Neural progenitor cell (in vitro differentiated cells): Measurements from ENCODE around the gene ANO4.

Experiments used
- EZH2 ChIP-seq: fragments of 200-600 bp; sonication (generic); IDR thresholded peaks from 2 replicates; pipeline ENCODE4 v1.6.1; 2017; ENCODE audit warnings: antibody characterized with exemption, mild to moderate bottlenecking, moderate library complexity
- TF ChIP-seq, protein P1 (sequence below): fragments of 200-600 bp; sonication (generic); IDR thresholded peaks from 2 replicates; pipeline ENCODE4 v1.5.1; 2017; ENCODE audit warnings: antibody characterized with exemption, mild to moderate bottlenecking

- TF ChIP-seq, protein P1, sequence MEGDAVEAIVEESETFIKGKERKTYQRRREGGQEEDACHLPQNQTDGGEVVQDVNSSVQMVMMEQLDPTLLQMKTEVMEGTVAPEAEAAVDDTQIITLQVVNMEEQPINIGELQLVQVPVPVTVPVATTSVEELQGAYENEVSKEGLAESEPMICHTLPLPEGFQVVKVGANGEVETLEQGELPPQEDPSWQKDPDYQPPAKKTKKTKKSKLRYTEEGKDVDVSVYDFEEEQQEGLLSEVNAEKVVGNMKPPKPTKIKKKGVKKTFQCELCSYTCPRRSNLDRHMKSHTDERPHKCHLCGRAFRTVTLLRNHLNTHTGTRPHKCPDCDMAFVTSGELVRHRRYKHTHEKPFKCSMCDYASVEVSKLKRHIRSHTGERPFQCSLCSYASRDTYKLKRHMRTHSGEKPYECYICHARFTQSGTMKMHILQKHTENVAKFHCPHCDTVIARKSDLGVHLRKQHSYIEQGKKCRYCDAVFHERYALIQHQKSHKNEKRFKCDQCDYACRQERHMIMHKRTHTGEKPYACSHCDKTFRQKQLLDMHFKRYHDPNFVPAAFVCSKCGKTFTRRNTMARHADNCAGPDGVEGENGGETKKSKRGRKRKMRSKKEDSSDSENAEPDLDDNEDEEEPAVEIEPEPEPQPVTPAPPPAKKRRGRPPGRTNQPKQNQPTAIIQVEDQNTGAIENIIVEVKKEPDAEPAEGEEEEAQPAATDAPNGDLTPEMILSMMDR, result no peak
- no peak for TF ChIP-seq EZH2
Measured at GRCh38 chr12:101021911-101022388, 227.4 kb downstream of the ANO4 start.
